ENCODE results near the gene ZNF276. TPM values are rescaled to one million over a fixed set of nuclear protein-coding genes. Genes with fewer than 3 reads are reported as not detected.
"Not testable (repeated sequence)": the region's sequence is repeated elsewhere in the genome, so short reads cannot be mapped to it uniquely, and the experiment has no call there.

The ZNF276 gene
- total RNA-seq, 1 donor from 2014 or later, result 16.2 TPM

- Mint-ChIP-seq H3K27me3 (ENCODE audit: low read depth) (no peaks in the 10 kb centered on the region), H3K9me3 (ENCODE audit: low read depth) (peaks cover 5% of the 10 kb centered on the region), H3K27ac (ENCODE audit: unreplicated experiment) (peak within 1 kb of the TSS; percentile 98), H3K4me1 (ENCODE audit: low read depth) (peaks cover 15% of the 10 kb centered on the region), H3K36me3 (ENCODE audit: low read depth) (peaks cover 11% of the 10 kb centered on the region), H3K4me3 (ENCODE audit: unreplicated experiment) (peak within 1 kb of the TSS; percentile 84)
- TF ChIP-seq CTCF (IDR thresholded peaks at IDR 0.05), result no peak
- DNase-seq (ENCODE audit: low spot score), result peak; percentile 96
These were observed 34.7 kb upstream of the ZNF276 start, which contains the start of gene CDK10 for GRCh38 chr16:89686520-89687091. CDK10 (plus strand) TSS chr16:89686689; CDS start chr16:89686711, 22 bp downstream.

GRCh38 chr16:89687092-89687940 is 34.0 kb upstream of the ZNF276 start:
- Mint-ChIP-seq H3K4me3 (ENCODE audit: unreplicated experiment) (peak overlapping the region; percentile 84), H3K4me1 (ENCODE audit: low read depth) (peaks cover 15% of the 10 kb centered on the region), H3K9me3 (ENCODE audit: low read depth) (peaks cover 5% of the 10 kb centered on the region), H3K27ac (ENCODE audit: unreplicated experiment) (peak overlapping the region; percentile 98), H3K27me3 (ENCODE audit: low read depth) (no peaks in the 10 kb centered on the region), H3K36me3 (ENCODE audit: low read depth) (peaks cover 11% of the 10 kb centered on the region)
- peak; percentile 37 for TF ChIP-seq CTCF (IDR thresholded peaks at IDR 0.05)
- peak; percentile 60 for DNase-seq (ENCODE audit: low spot score)

DNA sequence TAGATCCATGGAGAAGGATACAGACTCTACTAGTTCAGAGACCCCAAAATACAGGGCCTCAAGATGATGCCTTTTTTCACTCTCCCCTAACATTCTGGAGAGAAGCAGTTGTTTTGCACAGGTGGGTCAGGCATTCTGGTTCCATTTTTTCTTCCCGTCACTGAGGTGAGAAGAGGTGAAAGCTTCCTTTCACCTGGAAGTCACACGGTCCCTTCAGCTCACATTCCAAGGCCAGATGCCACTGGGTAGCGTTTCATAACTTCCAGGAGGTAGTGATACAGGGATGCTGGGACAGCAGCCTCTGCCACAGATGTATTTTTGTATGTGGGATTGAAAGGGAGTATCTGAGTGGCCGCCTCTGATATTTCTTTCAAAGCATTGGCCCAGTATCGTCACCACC is 32.9 kb upstream of the ZNF276 start:
- Mint-ChIP-seq H3K27ac (ENCODE audit: unreplicated experiment) (no peak overlapping the region), H3K4me1 (ENCODE audit: low read depth) (peaks cover 15% of the 10 kb centered on the region), H3K4me3 (ENCODE audit: unreplicated experiment) (peak overlapping the region; percentile 6), H3K27me3 (ENCODE audit: low read depth) (no peaks in the 10 kb centered on the region), H3K36me3 (ENCODE audit: low read depth) (peaks cover 13% of the 10 kb centered on the region), H3K9me3 (ENCODE audit: low read depth) (peaks cover 5% of the 10 kb centered on the region)
- TF ChIP-seq CTCF (IDR thresholded peaks at IDR 0.05), result no peak
- no peak for DNase-seq (ENCODE audit: low spot score)

GRCh38 chr16:89689142-89689541 is 32.2 kb upstream of the ZNF276 start:
- H3K4me1 Mint-ChIP-seq (ENCODE audit: low read depth), result peaks cover 15% of the 10 kb centered on the region
- no peak for TF ChIP-seq CTCF (IDR thresholded peaks at IDR 0.05)
- H3K27me3 Mint-ChIP-seq (ENCODE audit: low read depth), result no peaks in the 10 kb centered on the region
- peaks cover 5% of the 10 kb centered on the region for H3K9me3 Mint-ChIP-seq (ENCODE audit: low read depth)
- H3K36me3 Mint-ChIP-seq (ENCODE audit: low read depth), result peaks cover 15% of the 10 kb centered on the region
- peak; percentile 53 for DNase-seq (ENCODE audit: low spot score)
- H3K27ac Mint-ChIP-seq (ENCODE audit: unreplicated experiment), result no peak overlapping the region
- H3K4me3 Mint-ChIP-seq (ENCODE audit: unreplicated experiment), result no peak overlapping the region

DNA sequence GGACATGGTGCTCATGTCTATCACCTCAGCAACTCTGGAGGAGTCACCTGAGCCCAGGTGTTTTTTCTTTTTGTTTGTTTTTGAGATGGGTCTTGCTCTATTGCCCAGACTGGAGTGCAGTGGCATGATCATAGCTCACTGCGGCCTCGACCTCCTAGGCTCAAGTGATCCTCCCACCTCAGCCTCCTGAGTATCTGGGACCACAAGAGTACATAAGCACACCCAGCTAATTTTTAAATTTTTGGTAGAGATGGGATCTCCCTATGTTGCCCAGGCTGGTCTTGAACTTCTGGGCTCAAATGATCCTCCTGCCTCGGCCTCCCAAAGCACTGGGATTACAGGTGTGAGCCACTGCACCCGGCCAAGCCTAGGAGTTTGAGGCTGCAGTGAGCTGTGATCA is 31.7 kb upstream of the ZNF276 start:
- not testable (repeated sequence) for H3K4me3 Mint-ChIP-seq (ENCODE audit: unreplicated experiment); H3K27me3 Mint-ChIP-seq (ENCODE audit: low read depth); H3K9me3 Mint-ChIP-seq (ENCODE audit: low read depth); H3K27ac Mint-ChIP-seq (ENCODE audit: unreplicated experiment)
- Mint-ChIP-seq H3K36me3 (ENCODE audit: low read depth) (peaks cover 15% of the 10 kb centered on the region), H3K4me1 (ENCODE audit: low read depth) (peaks cover 15% of the 10 kb centered on the region)
- peak; percentile 24 for DNase-seq (ENCODE audit: low spot score)

Measured in chondrocyte (in vitro differentiated cells).